HG03432 (cell line): Measurements from ENCODE around the gene IPCEF1.
"Not testable (repeated sequence)": the region's sequence is repeated elsewhere in the genome, so short reads cannot be mapped to it uniquely, and the experiment has no call there.

Experiments used
- ATAC-seq: cut with Tn5 transposase; IDR thresholded peaks from one replicate; pipeline ENCODE4 v1.9.1; 2021; ENCODE audit warnings: mild to moderate bottlenecking, moderate library complexity; ENCODE audit not compliant: unreplicated experiment

Gene IPCEF1

DNA sequence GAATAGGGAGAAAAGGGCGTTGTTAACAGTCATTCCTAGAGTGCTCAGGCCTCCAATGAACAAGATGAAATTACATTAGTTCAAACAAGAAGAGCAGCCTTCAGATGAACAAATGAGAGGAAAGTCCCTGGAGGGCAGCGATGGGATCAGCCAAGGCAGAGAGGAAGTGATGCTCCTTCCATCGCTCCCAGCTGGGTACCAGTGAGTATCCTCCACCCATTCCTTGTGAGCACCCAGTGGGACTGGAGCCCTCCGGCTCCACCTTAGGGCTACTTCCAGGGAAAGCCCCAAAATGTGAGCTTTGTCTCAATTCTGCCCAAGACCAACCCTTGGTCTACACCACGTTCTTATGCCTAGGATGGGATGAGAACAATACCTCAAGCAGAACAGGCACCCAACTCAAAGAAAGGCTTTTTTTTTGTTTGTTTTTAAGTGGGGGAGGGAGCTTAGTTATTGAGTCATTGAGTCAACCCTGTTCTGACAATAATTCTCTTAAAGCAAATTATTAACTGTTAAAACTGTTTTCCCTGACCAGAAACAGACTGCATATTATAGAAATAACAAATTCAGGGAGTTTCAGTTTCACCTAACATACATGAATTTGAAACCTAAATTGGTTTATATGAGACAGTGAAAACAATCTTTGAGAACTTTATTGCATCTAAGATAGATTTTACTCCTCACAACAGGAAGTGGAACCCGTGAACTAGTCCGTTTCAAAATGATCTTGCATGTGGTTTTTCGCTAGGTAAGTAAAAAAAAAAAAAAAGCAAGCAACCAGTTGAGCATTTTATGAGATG lies 106.9 kb downstream of the IPCEF1 start:
- ATAC-seq: peak; percentile 74

DNA sequence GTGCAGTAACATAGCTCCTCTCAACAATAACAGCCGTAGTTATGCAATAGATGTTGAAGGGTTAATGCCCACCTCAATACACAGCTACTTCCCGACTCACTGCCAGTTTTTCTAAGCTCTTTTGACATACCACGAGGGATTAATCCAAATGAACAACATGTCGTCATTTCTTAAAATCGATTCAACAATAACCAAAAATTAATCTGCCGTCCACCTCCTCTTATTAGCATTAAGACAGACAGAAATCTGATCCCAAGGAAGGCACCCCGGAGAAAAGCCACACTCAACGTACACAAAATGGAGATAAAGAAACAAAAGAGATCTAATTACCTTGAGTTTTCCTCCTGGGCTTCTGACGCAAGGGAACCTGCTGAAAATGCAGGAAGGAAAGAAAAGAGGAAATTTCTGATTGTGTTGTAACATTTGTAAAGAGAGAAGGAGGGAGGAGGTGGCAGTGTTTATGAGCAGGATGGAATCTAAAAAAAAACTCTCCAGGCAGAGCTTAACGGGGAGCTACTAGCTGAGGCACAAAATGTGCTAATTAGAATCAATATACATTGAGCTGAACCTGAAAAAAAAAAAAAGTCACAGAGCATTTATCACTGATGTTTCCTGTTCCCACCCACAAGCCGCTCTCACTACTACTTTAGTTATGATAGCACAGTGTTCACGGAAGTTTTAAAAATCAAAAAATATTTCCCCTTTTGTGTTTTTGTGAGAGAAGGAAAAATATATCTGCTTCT lies 109.3 kb downstream of the IPCEF1 start:
- ATAC-seq: peak; percentile 44

DNA sequence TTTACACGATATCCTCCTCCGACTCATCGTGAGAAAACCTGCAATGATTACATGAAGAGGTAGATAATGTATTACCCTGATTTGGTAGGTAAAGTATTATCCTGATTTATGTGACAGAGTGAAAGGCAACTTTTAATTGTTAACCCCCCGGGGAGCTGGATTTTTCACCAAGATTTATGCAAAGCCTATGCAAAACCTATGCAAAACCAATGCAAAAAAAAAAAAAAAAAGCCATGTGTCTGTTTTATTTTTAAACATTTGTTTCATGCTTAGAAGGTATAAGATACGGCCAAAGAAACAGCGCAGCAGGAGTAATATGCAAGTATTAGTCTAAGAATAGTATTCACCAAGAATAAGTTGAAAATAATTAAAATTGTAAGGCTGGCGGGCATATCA lies 109.9 kb downstream of the IPCEF1 start:
- ATAC-seq: no peak

DNA sequence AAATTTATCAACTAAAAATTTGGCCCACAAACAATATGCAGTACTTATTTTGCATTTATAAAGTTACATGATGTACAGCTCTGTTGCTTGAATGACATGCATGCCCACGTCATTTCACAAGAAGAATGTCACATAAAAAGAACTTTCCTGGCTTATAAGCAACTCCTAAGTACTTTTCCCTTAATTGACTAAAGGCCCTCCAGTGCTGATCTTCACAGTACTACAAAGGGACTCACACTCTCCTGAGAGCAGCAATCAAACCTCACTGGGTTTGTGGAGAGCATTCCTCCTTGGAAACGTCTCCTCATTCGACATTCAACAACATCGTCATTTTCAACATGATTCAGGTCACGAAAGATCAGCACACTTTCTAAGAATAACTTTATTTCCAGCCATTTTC lies 111.1 kb downstream of the IPCEF1 start:
- no peak for ATAC-seq

DNA sequence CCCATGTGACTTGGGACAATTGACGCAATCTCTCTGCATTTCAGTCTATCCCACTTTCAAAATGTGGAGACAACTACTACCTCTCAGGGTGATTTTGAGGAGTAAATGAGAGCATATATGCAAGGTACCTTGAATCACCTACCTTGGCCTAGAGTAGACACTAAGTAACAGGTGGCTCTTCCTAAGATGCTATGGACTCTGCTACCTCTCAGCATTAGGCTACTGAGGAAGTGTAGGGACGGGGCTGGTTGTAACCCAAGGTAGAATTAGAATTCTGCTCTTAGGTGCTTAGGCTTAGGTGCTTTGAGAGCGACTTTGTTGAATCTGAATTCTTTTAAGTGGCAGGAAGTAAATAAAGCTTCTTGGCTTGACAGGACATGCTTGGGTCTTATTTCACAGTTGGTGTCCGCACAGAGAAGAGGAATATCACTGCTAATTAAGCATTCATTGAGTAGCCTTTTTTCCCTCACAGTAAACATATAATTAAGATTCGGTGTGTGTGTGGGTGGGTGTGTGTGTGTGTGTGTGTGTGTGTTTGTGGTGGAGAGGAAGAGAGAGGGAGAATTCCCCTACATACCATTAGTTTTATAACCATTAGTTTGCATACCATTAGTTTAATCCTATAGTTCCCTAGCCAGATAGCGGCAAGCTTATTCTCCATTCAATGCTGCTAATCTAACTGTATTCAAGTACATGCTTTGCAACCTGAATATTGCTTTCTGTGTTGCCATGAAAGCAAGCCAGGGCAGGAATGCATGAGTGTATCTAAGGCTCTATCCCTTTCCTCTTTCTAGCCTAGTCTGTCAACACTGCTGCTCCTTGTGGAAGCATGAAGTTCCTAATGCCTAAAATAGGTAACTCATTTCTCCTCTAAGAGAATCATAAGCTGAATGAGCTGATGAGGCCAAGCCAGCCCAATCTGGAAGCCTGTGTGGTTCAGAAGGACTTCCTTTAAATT lies 112.5 kb downstream of the IPCEF1 start:
- ATAC-seq: no peak

DNA sequence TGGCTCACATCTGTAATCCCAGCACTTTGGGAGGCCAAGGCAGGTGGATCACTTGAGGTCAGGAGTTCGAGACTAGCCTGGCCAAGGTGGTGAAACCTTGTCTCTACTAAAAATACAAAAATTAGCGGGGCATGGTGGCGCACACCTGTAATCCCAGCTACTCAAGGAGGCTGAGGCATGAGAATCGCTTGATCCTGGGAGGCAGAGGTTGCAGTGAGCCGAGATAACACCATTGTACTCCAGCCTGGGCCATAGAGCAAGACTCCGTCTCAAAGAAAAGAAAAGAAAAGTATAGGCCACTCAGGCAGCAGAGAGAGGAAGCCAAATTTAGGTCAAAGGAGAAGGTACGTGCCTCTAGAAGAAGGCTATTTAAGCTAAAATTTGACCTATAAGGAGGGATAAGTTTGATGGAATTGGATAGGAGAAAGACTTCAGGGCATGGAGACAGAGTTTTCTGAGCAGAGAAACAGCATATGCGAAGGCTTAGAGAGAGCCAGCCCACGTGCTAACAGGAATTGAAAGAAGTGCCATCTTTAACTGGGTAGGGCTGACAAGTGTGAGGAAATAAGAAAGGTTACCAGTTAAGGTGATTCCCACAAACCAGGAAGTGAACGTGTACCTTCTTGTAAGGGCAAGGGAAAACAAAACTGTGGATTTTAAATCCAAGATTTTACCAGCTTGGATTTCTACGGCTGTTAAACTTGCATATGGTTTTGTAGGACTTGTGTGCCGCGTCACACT lies 113.8 kb downstream of the IPCEF1 start:
- ATAC-seq: no peak

DNA sequence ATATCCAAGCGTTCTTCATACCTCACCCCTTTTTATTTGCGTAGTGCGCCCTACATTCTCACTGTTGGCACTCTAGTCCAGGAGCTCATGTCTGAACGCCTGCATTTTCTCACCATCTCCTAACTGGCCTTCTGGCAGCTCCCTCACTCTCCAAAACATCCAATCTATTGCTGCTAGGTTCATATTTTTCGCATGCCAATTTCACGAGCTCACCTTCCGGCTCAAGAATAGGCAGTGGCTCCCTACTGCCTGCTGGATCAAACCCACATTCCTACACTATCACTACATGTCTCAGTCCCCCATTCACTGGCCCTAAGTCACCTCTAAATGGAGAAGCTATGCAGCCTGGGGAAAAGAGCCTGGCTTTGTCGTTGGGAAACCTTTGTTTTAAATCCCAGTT lies 115.0 kb downstream of the IPCEF1 start:
- ATAC-seq: no peak

DNA sequence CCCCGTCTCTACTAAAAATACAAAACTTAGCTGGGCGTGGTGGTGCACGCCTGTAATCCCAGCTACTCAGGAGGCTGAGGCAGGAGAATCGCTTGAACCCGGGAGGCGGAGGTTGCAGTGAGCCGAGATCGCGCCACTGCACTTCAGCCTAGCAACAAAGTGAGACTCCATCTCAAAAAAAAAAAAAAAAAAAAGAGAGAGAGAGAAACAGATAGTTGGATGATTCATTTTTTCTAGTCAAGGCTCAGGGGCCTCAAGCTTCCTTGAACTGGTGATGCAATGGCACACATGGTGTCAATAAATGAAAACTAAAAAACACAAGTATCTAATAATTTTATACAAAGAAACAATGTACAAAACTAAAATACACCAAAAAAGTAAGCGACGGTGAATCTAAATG lies 115.5 kb downstream of the IPCEF1 start:
- ATAC-seq: not testable (repeated sequence)

DNA sequence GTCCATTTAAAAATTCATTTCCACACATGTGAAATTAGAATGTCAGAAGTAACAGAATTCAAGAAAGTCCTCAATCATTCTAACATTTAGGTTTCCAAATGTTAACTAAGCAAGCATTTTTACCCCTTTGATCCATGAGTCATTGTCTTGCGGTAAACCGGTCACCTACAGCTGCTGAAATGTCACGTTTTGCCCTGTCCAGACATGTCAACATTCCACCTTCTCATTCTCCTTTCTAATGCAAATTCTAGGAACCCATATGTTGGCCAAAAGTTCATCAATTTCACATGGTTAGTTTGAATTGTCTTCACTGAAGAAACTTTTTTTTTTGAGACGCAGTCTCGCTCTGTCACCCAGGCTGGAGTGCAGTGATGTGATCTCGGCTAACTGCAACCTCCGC lies 117.2 kb downstream of the IPCEF1 start:
- ATAC-seq: peak; percentile 57

DNA sequence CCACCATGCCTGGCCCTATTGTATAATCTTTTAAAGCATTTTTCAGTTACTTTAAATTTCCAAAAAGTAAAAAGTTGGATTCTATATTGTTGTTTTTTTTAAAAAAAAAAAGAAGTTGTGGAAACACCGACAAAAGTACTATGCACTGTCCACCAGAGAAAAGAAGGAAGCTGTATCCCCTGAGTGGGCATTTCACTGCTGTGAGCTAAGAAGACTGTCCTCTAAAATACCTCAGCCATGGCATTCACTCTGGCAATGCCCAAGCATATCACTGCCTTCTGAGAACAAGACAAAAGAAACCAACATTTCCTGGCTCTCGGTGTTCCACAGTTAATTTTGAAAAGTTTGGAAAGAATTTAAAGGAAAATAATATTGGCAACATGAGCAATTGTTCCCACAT lies 117.8 kb downstream of the IPCEF1 start:
- ATAC-seq: no peak

DNA sequence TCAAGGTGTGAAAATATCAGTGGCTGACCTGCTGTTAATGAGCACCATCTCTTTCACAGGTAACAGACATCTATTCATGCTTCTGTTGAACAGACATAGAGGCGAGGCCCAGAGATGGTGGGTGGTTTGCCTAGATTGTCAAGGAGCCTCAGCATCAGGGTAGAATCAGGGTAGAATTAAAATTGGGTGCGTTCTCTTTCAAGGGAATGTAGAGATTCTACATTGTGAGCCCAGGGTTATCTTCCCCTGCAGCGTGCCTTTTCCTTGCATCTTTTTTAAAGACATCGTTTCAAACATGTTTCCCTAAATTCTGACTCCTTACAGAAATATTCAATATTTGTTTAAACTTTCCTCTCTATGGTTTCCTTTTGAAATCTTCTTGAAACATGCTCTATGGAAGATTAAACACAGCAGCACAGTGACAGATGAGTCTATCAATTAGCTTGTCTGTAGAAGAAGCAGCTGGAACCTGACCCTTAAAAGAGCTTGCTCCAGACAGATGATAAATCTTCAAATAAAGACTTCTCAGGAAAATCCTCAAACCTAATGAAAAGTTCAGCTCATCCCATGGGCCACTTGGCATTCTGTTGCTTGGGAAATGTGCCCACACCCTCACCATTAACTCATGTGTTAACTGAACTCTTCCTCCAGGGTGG lies 119.8 kb downstream of the IPCEF1 start:
- ATAC-seq: no peak

DNA sequence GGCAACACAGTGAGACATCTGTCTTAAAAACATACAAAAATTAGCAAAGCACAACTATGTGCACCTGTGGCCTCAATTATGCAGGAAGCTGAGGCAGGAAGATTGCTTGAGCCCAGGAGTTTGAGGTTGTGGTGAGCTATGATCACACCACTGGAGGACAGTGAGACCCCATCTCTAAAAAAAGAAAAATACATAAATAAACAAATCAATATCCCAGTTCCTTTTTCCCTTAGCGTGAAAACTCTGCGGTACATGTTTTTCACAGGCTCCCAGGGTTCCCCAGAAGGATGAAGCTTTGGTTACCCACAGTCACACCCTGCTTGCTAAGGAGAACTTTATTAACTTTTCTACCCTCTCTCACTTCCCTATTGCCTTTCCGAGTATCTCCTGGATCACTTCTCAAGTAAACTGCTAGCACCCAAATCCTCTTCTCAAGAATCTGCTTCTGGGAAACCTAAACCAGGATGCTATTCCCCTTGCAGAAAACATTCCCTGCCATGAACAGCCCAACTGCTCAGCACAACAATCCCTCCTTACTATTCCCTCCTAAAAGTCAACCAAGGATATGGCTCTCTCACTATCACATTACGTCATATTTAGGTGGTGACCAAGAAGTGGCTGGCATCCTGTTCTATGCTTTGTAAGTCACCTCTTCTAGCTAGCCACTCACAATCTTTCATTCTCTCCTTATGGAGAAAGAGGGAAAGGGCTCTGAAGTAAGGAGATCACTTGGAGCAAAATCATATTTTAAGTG lies 122.4 kb downstream of the IPCEF1 start:
- peak; percentile 61 for ATAC-seq

DNA sequence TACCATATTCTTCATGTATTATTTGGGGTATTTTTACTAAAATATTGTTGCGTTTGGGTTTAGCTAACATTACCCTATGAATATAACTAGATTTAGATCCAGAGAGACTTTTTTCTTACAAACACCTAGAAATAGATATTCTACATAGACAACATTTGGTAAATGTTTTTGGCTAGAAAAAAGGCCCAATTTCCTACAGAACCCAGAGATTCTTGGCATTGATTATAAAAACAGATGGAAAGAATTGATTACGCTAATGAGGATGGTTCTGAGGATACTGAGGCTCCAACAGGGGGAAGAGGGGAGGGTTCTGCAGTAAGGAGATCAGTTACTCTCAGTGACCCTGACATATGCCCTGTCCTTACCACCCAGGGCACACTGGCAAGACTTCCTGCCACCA lies 123.2 kb downstream of the IPCEF1 start:
- ATAC-seq: no peak

DNA sequence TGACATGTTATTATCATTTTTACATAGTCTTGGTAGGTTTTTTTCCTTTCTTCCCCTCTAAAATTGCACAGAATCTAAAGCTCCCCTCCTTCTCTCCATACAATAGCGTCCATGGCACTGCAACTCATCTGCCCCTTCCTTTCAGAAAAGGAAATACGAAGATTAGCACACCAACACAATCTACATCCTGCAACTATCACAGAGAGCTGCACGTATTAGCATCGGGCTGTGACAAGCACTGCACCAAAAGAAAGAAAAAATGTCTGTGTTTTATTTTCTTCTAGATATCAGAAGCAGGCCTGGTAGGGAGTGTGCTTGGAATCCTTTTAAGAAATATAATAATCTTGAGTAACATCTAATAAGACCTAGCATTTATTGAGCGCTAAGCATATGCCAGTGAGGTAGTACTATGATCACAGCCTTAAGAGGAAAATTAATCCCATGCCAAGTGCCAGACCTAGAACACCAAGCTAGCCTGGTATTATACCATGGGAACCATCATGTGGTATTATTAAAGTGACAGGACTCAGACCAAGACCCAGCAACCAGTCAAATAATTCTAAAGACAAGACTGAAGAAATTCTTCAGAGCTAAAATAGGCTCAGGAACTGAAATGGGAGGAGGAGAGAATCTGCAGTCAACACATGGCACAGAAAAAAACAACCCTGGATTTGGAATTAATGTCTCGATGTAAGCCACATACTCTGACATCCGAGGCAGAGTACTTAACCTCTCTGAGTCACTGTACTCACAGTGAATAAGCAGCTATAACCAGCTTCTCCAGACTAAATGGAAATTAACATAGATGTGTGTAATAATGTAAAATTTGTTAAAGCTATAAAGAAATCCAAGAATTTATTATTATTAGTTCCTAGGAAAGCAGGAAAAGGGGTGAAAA lies 124.3 kb downstream of the IPCEF1 start:
- ATAC-seq: no peak

DNA sequence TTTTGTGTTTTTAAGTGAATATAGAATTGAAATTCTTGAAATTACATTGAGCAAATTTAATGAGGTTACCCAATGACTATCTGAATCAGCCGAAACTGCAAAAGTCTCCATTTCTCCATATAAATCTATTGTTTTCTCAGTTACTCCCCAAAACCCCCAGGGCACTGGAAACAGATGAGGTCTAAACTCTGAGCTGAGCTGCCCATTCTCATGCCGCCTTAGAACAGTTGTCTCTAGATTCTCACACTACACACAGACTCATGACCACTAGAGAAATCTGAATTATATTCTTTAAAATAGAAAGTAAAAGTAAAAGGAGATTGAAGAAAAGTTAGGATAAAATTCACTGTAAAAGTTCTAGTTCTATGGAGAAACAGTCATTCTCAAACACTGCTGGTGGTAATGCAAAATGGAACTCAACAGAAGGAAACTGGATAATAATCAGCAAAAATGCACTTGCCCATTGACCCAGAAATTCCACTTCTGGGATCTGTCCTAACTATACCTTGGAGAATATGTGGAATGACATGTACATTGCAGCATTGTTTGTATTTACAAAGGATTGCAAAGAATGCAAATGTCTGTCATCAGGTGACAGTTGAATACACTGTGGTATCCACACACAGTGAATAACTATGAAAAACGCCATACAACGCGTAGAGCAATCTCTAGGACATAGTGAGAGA lies 125.5 kb downstream of the IPCEF1 start:
- ATAC-seq: no peak

DNA sequence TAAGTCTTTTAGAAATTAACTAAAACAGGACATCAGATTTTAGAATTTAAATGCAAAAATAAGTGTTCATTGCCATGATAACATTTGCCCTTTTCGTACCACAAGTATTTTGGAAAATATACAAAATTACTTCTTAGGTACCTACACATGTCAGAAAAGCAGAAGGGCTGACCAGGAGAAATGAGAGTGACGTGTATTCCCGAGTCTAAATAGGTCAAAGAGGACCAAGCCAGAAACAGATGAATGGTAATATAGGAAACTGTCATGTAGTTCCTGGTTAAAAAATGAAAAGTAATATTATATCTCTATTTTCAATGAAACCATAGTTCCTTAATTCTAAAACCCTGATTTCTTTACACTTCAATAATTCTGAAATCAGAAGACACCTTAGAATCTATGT lies 126.2 kb downstream of the IPCEF1 start:
- no peak for ATAC-seq

DNA sequence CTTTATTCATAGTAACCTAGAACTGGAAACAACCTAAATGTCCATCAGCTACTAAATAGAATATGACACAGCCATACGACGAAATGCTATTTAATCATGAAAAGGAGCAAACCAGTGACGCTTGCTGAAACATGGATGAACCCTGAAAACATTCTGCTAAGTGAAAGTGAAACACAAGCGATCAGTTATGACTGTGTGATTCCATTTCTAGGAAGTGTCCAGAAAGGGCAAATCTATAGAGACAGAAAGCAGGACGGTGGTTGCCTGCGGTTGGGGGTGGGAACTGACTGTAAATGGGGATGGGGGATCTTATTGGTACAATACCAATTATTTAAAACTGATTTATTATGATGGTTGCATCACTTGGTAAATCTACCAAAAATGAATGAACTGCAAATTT lies 126.8 kb downstream of the IPCEF1 start:
- ATAC-seq: peak; percentile 76

DNA sequence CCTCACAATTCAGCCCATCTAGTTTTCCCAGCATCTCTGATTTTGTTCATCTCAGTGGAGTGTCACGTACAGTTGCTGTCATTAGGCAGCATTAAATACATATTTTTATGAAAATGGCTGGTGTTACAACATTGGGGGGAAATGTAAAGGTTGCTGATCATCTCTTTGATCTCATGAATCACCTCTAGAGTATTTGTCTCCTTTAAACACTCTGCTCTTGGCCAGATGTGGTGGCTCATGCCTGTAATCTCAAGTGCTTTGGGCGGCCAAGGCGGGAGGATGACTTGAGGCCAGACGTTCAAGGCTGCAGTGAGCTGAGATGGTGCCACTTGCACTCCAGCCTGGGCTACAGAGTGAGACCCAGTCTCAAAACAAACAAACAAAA lies 128.1 kb downstream of the IPCEF1 start:
- no peak for ATAC-seq
